ENCODE results near the gene AVEN.

AVEN gene

DNA sequence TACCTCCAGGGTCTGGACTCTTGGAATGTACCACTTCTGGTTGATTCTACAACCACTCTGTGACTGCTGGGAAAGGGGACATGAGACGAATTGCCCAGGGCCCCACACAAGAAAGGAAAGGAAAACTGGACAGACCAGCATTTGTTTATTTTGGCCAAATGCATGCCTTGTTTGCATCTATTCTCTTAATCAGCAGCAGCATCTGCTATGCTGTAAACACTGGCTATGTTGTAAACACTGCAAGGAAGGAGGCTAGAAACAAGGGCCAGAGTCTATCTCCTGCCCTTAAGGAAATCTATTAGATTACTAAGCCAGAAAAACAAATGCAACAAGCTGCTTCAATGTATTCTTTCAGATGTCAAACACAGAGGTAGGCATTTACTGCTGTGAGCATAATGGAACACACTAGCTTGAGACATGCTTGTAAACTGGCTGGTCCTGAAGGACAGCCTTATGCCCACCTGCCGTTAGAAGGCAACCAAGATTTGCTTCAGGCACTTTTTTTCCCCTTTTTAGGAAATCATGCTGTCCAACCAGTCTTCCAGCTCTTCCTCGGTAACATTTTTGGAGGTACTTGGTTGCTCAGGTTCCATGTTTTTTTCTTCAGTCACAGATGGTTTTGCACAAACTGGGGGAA lies 172.8 kb downstream of the AVEN start:
- no peak for TF ChIP-seq EZH2 (IDR thresholded peaks at IDR 0.05; ENCODE audit: borderline replicate concordance, low read length)
- TF ChIP-seq, protein P1, sequence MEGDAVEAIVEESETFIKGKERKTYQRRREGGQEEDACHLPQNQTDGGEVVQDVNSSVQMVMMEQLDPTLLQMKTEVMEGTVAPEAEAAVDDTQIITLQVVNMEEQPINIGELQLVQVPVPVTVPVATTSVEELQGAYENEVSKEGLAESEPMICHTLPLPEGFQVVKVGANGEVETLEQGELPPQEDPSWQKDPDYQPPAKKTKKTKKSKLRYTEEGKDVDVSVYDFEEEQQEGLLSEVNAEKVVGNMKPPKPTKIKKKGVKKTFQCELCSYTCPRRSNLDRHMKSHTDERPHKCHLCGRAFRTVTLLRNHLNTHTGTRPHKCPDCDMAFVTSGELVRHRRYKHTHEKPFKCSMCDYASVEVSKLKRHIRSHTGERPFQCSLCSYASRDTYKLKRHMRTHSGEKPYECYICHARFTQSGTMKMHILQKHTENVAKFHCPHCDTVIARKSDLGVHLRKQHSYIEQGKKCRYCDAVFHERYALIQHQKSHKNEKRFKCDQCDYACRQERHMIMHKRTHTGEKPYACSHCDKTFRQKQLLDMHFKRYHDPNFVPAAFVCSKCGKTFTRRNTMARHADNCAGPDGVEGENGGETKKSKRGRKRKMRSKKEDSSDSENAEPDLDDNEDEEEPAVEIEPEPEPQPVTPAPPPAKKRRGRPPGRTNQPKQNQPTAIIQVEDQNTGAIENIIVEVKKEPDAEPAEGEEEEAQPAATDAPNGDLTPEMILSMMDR (IDR thresholded peaks at IDR 0.05; ENCODE audit: low read length), result no peak
- H3K27me3 ChIP-seq (ENCODE audit: insufficient read depth, low read length), result no peaks in the 10 kb centered on the region
- no peaks in the 10 kb centered on the region for H3K79me2 ChIP-seq (ENCODE audit: insufficient read depth, low read length)
- H4K20me1 ChIP-seq (ENCODE audit: insufficient read depth, low read length), result no peaks in the 10 kb centered on the region
- no peaks in the 10 kb centered on the region for H3K9me3 ChIP-seq (ENCODE audit: low read length)
- H3K9me2 ChIP-seq (ENCODE audit: low read depth, low read length), result no peaks in the 10 kb centered on the region
- H3K4me1 ChIP-seq (ENCODE audit: insufficient read depth, low read length, severe bottlenecking), result no peaks in the 10 kb centered on the region
- no peaks in the 10 kb centered on the region for H3K36me3 ChIP-seq (ENCODE audit: insufficient read depth, low read length)
- no peak overlapping the region for H2AFZ ChIP-seq (ENCODE audit: low read length)
- no peak overlapping the region for H3K4me2 ChIP-seq (ENCODE audit: low read length)
- H3F3A ChIP-seq (ENCODE audit: insufficient read depth, low read length), result no peaks in the 10 kb centered on the region
- H3K9ac ChIP-seq (ENCODE audit: low read length), result no peak overlapping the region
- no peak overlapping the region for H3K4me3 ChIP-seq (ENCODE audit: low read depth, low read length, poor library complexity, severe bottlenecking)
- H3K27ac ChIP-seq (ENCODE audit: low read depth, low read length, poor library complexity, severe bottlenecking), result no peak overlapping the region

GRCh38 chr15:33865416-33865815 lies 173.6 kb downstream of the AVEN start:
- no peak overlapping the region for H3K9ac ChIP-seq (ENCODE audit: low read length)
- no peaks in the 10 kb centered on the region for H3K79me2 ChIP-seq (ENCODE audit: insufficient read depth, low read length)
- TF ChIP-seq, protein P1 (IDR thresholded peaks at IDR 0.05; ENCODE audit: low read length), result no peak
- TF ChIP-seq EZH2 (IDR thresholded peaks at IDR 0.05; ENCODE audit: borderline replicate concordance, low read length), result no peak
- no peak overlapping the region for H3K27ac ChIP-seq (ENCODE audit: low read depth, low read length, poor library complexity, severe bottlenecking)
- no peaks in the 10 kb centered on the region for H3K9me2 ChIP-seq (ENCODE audit: low read depth, low read length)
- no peaks in the 10 kb centered on the region for H3F3A ChIP-seq (ENCODE audit: insufficient read depth, low read length)
- no peak overlapping the region for H3K4me2 ChIP-seq (ENCODE audit: low read length)
- no peaks in the 10 kb centered on the region for H3K4me1 ChIP-seq (ENCODE audit: insufficient read depth, low read length, severe bottlenecking)
- H3K36me3 ChIP-seq (ENCODE audit: insufficient read depth, low read length), result no peaks in the 10 kb centered on the region
- H3K4me3 ChIP-seq (ENCODE audit: low read depth, low read length, poor library complexity, severe bottlenecking), result no peak overlapping the region
- H3K9me3 ChIP-seq (ENCODE audit: low read length), result no peaks in the 10 kb centered on the region
- no peaks in the 10 kb centered on the region for H3K27me3 ChIP-seq (ENCODE audit: insufficient read depth, low read length)
- H4K20me1 ChIP-seq (ENCODE audit: insufficient read depth, low read length), result no peaks in the 10 kb centered on the region
- no peak overlapping the region for H2AFZ ChIP-seq (ENCODE audit: low read length)

DNA sequence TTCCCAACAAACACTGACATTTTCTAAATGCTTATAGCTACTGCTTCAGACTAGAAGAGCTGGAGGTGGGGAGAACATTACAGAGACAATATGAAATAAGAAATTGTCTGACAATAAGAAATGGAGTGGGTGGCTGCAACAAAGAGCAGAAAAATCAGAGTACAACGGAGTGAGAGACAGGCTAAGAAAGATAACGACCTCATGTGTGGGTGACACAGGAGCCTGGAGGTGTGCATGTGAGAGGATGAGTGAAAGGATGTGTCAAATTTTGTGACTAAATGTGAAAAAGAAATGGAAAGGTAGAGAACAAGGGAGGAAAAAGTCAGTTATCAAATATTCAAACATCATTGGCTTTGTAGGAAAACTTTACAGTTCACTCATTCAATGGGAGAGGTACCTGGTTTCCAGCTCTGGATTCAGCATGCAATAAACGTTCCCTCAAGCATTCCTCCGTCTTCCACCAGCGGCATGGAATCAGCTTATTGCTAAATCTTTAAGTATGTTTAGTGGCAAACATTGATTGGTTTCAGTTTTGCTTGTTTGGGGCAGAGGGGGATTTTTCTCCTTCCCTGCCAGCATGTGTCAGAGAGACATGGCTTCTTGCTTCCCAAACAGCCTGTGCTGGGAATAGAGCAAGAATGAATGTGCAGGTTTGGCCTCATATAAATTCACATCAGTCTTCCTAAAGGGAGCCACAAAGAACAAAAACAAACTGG lies 174.5 kb downstream of the AVEN start:
- no peak overlapping the region for H3K9ac ChIP-seq (ENCODE audit: low read length)
- no peaks in the 10 kb centered on the region for H3K79me2 ChIP-seq (ENCODE audit: insufficient read depth, low read length)
- H3K36me3 ChIP-seq (ENCODE audit: insufficient read depth, low read length), result no peaks in the 10 kb centered on the region
- H3K4me2 ChIP-seq (ENCODE audit: low read length), result no peak overlapping the region
- no peak overlapping the region for H2AFZ ChIP-seq (ENCODE audit: low read length)
- TF ChIP-seq EZH2 (IDR thresholded peaks at IDR 0.05; ENCODE audit: borderline replicate concordance, low read length), result no peak
- TF ChIP-seq, protein P1 (IDR thresholded peaks at IDR 0.05; ENCODE audit: low read length), result no peak
- H3K9me2 ChIP-seq (ENCODE audit: low read depth, low read length), result no peaks in the 10 kb centered on the region
- no peaks in the 10 kb centered on the region for H3K4me1 ChIP-seq (ENCODE audit: insufficient read depth, low read length, severe bottlenecking)
- H3K27me3 ChIP-seq (ENCODE audit: insufficient read depth, low read length), result no peaks in the 10 kb centered on the region
- no peak overlapping the region for H3K4me3 ChIP-seq (ENCODE audit: low read depth, low read length, poor library complexity, severe bottlenecking)
- H3K27ac ChIP-seq (ENCODE audit: low read depth, low read length, poor library complexity, severe bottlenecking), result no peak overlapping the region
- H3F3A ChIP-seq (ENCODE audit: insufficient read depth, low read length), result no peaks in the 10 kb centered on the region
- no peaks in the 10 kb centered on the region for H4K20me1 ChIP-seq (ENCODE audit: insufficient read depth, low read length)
- no peaks in the 10 kb centered on the region for H3K9me3 ChIP-seq (ENCODE audit: low read length)

Data from OCI-LY1 (cell line).